HepG2 (cell line): Measurements from ENCODE around the gene MTA3. TPM values are rescaled to one million over a fixed set of nuclear protein-coding genes. Genes with fewer than 3 reads are reported as not detected.

Experiments used
- CREB3 ChIP-seq: sonication (generic); formaldehyde crosslinking; IDR thresholded peaks from 2 replicates; pipeline ENCODE4 v1.5.0; 2020; ENCODE audit warnings: missing genetic modification reagents
- JUND ChIP-seq: sonication (generic); formaldehyde crosslinking; IDR thresholded peaks from 2 replicates; pipeline ENCODE4 v1.8.0; 2022; ENCODE audit warnings: mild to moderate bottlenecking, missing genetic modification reagents
- SIX1 ChIP-seq: sonication (generic); formaldehyde crosslinking; IDR thresholded peaks from 2 replicates; pipeline ENCODE4 v1.4.0; 2020; ENCODE audit warnings: missing genetic modification reagents, borderline replicate concordance
- XRCC5 ChIP-seq: fragments of 200-400 bp; formaldehyde crosslinking; optimal IDR thresholded peaks from 2 replicates; pipeline ENCODE3; 2017; ENCODE audit warnings: mild to moderate bottlenecking, low read length
- ZBTB25 ChIP-seq: IDR thresholded peaks from 2 replicates; pipeline ENCODE4 v1.6.1; 2018; ENCODE audit warnings: missing genetic modification reagents
- ZFP62 ChIP-seq: sonication (generic); formaldehyde crosslinking; IDR thresholded peaks from 2 replicates; pipeline ENCODE4 v1.4.0; 2020; ENCODE audit warnings: missing genetic modification reagents
- ZNF331 ChIP-seq: sonication (generic); formaldehyde crosslinking; IDR thresholded peaks from 2 replicates; pipeline ENCODE4 v1.4.0; 2020; ENCODE audit warnings: missing genetic modification reagents
- ZNF570 ChIP-seq: sonication (generic); formaldehyde crosslinking; IDR thresholded peaks from 2 replicates; pipeline ENCODE4 v1.4.0; 2020; ENCODE audit warnings: mild to moderate bottlenecking, missing genetic modification reagents, borderline replicate concordance
- ZNF577 ChIP-seq: sonication (generic); formaldehyde crosslinking; IDR thresholded peaks from 2 replicates; pipeline ENCODE4 v1.4.0; 2020; ENCODE audit warnings: mild to moderate bottlenecking, low read depth, missing genetic modification reagents, borderline replicate concordance
- ZNF678 ChIP-seq: sonication (generic); formaldehyde crosslinking; IDR thresholded peaks from 2 replicates; pipeline ENCODE4 v1.4.0; 2020; ENCODE audit warnings: mild to moderate bottlenecking, missing genetic modification reagents
- ZNF75D ChIP-seq: sonication (generic); formaldehyde crosslinking; IDR thresholded peaks from 2 replicates; pipeline ENCODE4 v1.8.1; 2023; ENCODE audit warnings: missing genetic modification reagents, mild to moderate bottlenecking, borderline replicate concordance
- ZNF766 ChIP-seq: sonication (generic); formaldehyde crosslinking; IDR thresholded peaks from 2 replicates; pipeline ENCODE4 v1.5.0; 2020; ENCODE audit warnings: missing genetic modification reagents, borderline replicate concordance
- ZNF776 ChIP-seq: sonication (generic); formaldehyde crosslinking; IDR thresholded peaks from 2 replicates; pipeline ENCODE4 v1.4.0; 2020; ENCODE audit warnings: mild to moderate bottlenecking, missing genetic modification reagents
- ZNF781 ChIP-seq: sonication (generic); formaldehyde crosslinking; IDR thresholded peaks from 2 replicates; pipeline ENCODE4 v1.5.1; 2020; ENCODE audit warnings: borderline replicate concordance, mild to moderate bottlenecking, missing genetic modification reagents; ENCODE audit errors: not compliant biosample characterization
- polyA plus RNA-seq, 8 experiments: library from polyadenylated mRNA; depleted of rRNA in 3 of 8; stranded (reverse) in 7 of 8; unstranded in 1 of 8; fragments of >200 nt; fragmentation: Illumina TruSeq in 4 of 8; extraction: Trizol in 4 of 8; gene quantifications; 2 replicates each; pipeline versions ENCODE4 v1.2.1 to v1.2.3, GENCODE V29; 2011 to 2016; ENCODE audit warnings: low read depth in 4 of 8, missing spikeins in 1 of 8, mixed read lengths in 1 of 8; ENCODE audit not compliant: insufficient read depth in 1 of 8
- total RNA-seq, 5 experiments: library from RNA; depleted of rRNA; stranded (reverse); fragments of >200 nt; fragmentation: Illumina TruSeq; extraction: Trizol; gene quantifications; 2 replicates each; pipeline ENCODE4 v1.2.3, GENCODE V29; 2016; ENCODE audit warnings: low read depth in 1 of 5
- TF ChIP-seq, protein P1 (sequence below): sonication (generic); formaldehyde crosslinking; IDR thresholded peaks from 2 replicates; pipeline ENCODE4 v1.4.0; 2020; ENCODE audit warnings: mild to moderate bottlenecking, missing genetic modification reagents
- TF ChIP-seq, protein P2 (sequence below): IDR thresholded peaks from 2 replicates; pipeline ENCODE4 v1.6.1; 2016; ENCODE audit warnings: mild to moderate bottlenecking
- TF ChIP-seq, protein P3 (sequence below): sonication (generic); formaldehyde crosslinking; IDR thresholded peaks from 2 replicates; pipeline ENCODE4 v1.8.0; 2022; ENCODE audit warnings: mild to moderate bottlenecking, missing genetic modification reagents, moderate library complexity

The MTA3 gene
- total and polyA plus RNA-seq, 2 of the 13 experiments (the other 11 are each of a cell fraction or from before 2014, with no cell fraction given): 48.8 to 77.8 TPM

- TF ChIP-seq, protein P1, sequence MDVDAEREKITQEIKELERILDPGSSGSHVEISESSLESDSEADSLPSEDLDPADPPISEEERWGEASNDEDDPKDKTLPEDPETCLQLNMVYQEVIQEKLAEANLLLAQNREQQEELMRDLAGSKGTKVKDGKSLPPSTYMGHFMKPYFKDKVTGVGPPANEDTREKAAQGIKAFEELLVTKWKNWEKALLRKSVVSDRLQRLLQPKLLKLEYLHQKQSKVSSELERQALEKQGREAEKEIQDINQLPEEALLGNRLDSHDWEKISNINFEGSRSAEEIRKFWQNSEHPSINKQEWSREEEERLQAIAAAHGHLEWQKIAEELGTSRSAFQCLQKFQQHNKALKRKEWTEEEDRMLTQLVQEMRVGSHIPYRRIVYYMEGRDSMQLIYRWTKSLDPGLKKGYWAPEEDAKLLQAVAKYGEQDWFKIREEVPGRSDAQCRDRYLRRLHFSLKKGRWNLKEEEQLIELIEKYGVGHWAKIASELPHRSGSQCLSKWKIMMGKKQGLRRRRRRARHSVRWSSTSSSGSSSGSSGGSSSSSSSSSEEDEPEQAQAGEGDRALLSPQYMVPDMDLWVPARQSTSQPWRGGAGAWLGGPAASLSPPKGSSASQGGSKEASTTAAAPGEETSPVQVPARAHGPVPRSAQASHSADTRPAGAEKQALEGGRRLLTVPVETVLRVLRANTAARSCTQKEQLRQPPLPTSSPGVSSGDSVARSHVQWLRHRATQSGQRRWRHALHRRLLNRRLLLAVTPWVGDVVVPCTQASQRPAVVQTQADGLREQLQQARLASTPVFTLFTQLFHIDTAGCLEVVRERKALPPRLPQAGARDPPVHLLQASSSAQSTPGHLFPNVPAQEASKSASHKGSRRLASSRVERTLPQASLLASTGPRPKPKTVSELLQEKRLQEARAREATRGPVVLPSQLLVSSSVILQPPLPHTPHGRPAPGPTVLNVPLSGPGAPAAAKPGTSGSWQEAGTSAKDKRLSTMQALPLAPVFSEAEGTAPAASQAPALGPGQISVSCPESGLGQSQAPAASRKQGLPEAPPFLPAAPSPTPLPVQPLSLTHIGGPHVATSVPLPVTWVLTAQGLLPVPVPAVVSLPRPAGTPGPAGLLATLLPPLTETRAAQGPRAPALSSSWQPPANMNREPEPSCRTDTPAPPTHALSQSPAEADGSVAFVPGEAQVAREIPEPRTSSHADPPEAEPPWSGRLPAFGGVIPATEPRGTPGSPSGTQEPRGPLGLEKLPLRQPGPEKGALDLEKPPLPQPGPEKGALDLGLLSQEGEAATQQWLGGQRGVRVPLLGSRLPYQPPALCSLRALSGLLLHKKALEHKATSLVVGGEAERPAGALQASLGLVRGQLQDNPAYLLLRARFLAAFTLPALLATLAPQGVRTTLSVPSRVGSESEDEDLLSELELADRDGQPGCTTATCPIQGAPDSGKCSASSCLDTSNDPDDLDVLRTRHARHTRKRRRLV: peak; percentile 46; the same call in 1 of the 2 replicates
- TF ChIP-seq CREB3 (CRISPR knock-in tag) (no peak; the same call in 1 of the 2 replicates), ZFP62 (peak; percentile 94; the same call in 1 of the 2 replicates), ZNF776 (CRISPR knock-in tag) (peak; percentile 98), XRCC5 (peak; percentile 86), ZNF331 (CRISPR knock-in tag) (peak; percentile 97), ZNF781 (CRISPR knock-in tag) (peak; percentile 95), ZNF766 (peak; percentile 99), SIX1 (no peak; the same call in 1 of the 2 replicates), ZNF570 (CRISPR knock-in tag) (peak; percentile 71), JUND (CRISPR knock-in tag) (peak; percentile 51; the same call in 1 of the 2 replicates), ZNF577 (CRISPR knock-in tag) (no peak), ZNF678 (CRISPR knock-in tag) (peak; percentile 64; the same call in 1 of the 2 replicates), ZBTB25 (CRISPR knock-in tag) (peak; percentile 96), ZNF75D (CRISPR knock-in tag) (peak; percentile 64; the same call in 1 of the 2 replicates)
- TF ChIP-seq, protein P2, sequence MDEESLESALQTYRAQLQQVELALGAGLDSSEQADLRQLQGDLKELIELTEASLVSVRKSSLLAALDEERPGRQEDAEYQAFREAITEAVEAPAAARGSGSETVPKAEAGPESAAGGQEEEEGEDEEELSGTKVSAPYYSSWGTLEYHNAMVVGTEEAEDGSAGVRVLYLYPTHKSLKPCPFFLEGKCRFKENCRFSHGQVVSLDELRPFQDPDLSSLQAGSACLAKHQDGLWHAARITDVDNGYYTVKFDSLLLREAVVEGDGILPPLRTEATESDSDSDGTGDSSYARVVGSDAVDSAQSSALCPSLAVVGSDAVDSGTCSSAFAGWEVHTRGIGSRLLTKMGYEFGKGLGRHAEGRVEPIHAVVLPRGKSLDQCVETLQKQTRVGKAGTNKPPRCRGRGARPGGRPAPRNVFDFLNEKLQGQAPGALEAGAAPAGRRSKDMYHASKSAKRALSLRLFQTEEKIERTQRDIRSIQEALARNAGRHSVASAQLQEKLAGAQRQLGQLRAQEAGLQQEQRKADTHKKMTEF: peak; percentile 99
- TF ChIP-seq, protein P3, sequence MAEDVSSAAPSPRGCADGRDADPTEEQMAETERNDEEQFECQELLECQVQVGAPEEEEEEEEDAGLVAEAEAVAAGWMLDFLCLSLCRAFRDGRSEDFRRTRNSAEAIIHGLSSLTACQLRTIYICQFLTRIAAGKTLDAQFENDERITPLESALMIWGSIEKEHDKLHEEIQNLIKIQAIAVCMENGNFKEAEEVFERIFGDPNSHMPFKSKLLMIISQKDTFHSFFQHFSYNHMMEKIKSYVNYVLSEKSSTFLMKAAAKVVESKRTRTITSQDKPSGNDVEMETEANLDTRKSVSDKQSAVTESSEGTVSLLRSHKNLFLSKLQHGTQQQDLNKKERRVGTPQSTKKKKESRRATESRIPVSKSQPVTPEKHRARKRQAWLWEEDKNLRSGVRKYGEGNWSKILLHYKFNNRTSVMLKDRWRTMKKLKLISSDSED (CRISPR knock-in tag): no peak
These were observed 224.3 kb downstream of the MTA3 start, which contains the start of gene HAAO (continued) for GRCh38 chr2:42792583-42793333.
